OCI-LY7 (cell line): ENCODE measurements around the gene PCNX3. TPM values are rescaled to one million over a fixed set of nuclear protein-coding genes. Genes with fewer than 3 reads are reported as not detected.

Experiments
- BruUV-seq: library from RNA; stranded (reverse); fragments of 400-500 nt; replicated peaks from 2 replicates; lab custom pipeline; 2021; lab: Mats Ljungman, UMichigan
- CTCF ChIA-PET: fragments of 300-600 bp; sonication (Branson Sonifier 250); formaldehyde crosslinking; loops from one replicate; lab custom pipeline; 2022; ENCODE audit warnings: antibody characterized with exemption; ENCODE audit not compliant: unreplicated experiment; lab: Charles Lee
- POLR2A ChIA-PET: fragments of 300-600 bp; sonication (Branson Sonifier 250); formaldehyde crosslinking; loops from one replicate; lab custom pipeline; 2022; ENCODE audit warnings: antibody characterized with exemption; lab: Charles Lee
- DNase-seq: peaks from one replicate; pipeline ENCODE4 v3.0.0-alpha.2; 2015; ENCODE audit warnings: low spot score
- H2AFZ ChIP-seq: fragments of 200-600 bp; sonication (generic), shearing (Covaris generic); 2 replicates; pipeline ENCODE4 v1.6.1; 2014; ENCODE audit warnings: mild to moderate bottlenecking, antibody characterized with exemption, low read length, moderate library complexity
- H3K27ac ChIP-seq: fragments of 200-600 bp; sonication (generic); 2 replicates; pipeline ENCODE4 v1.5.1; 2014; ENCODE audit warnings: mixed run types, low read depth, mild to moderate bottlenecking, moderate library complexity, low read length, inconsistent platforms; ENCODE audit not compliant: poor library complexity, severe bottlenecking
- H3K36me3 ChIP-seq: fragments of 200-600 bp; sonication (generic); 2 replicates; pipeline ENCODE4 v1.6.1; 2014; ENCODE audit warnings: mild to moderate bottlenecking, antibody characterized with exemption, low read length, moderate library complexity, mixed read lengths; ENCODE audit not compliant: insufficient read depth
- H3K4me1 ChIP-seq: fragments of 200-600 bp; sonication (generic); 2 replicates; pipeline ENCODE4 v1.5.1; 2014; ENCODE audit warnings: mild to moderate bottlenecking, low read length; ENCODE audit not compliant: insufficient read depth, poor library complexity, severe bottlenecking
- H3K4me2 ChIP-seq: fragments of 200-600 bp; sonication (generic); 2 replicates; pipeline ENCODE4 v1.6.1; 2014; ENCODE audit warnings: mild to moderate bottlenecking, low read length
- H3K4me3 ChIP-seq: fragments of 200-600 bp; sonication (generic); 2 replicates; pipeline ENCODE4 v1.5.1; 2014; ENCODE audit warnings: mild to moderate bottlenecking, low read depth, low read length; ENCODE audit not compliant: poor library complexity, severe bottlenecking
- H3K79me2 ChIP-seq: fragments of 200-600 bp; sonication (generic); 2 replicates; pipeline ENCODE4 v1.6.1; 2016; ENCODE audit warnings: low read depth, mild to moderate bottlenecking, low read length, moderate library complexity, mixed read lengths; ENCODE audit not compliant: insufficient read depth
- H3K9me2 ChIP-seq: fragments of 200-600 bp; sonication (generic); 2 replicates; pipeline ENCODE4 v1.6.1; 2016; ENCODE audit warnings: mild to moderate bottlenecking, low read length, mixed read lengths; ENCODE audit not compliant: insufficient read depth
- H3K9me3 ChIP-seq: fragments of 200-600 bp; sonication (generic); 2 replicates; pipeline ENCODE4 v1.6.1; 2014; ENCODE audit warnings: mild to moderate bottlenecking, mixed run types, low read length, mixed read lengths
- H4K20me1 ChIP-seq: fragments of 200-600 bp; sonication (generic); 2 replicates; pipeline ENCODE4 v1.6.1; 2014; ENCODE audit warnings: mild to moderate bottlenecking, antibody characterized with exemption, low read length, moderate library complexity, mixed read lengths; ENCODE audit not compliant: insufficient read depth
- EZH2phosphoT487 ChIP-seq: fragments of 200-600 bp; sonication (generic); IDR thresholded peaks from 2 replicates; pipeline ENCODE4 v1.6.1; 2018; ENCODE audit warnings: low read depth, borderline replicate concordance, mild to moderate bottlenecking, mixed run types, antibody characterized with exemption, low read length, moderate library complexity, mixed read lengths
- intact Hi-C: fragments of 100-400 bp; cut with micrococcal nuclease; formaldehyde crosslinking; loops from one replicate; pipeline ENCODE4 v1.10.0; 2022; ENCODE audit not compliant: unreplicated experiment
- total RNA-seq, 2 experiments: library from RNA; depleted of rRNA in 1 of 2; stranded (reverse); fragments of >200 nt in 1 of 2; shearing (Covaris generic) in 1 of 2; gene quantifications; 2 replicates each; pipeline ENCODE4 v1.2.3, GENCODE V29; 2014 to 2022
- TF ChIP-seq, protein P1 (sequence below): fragments of 200-600 bp; sonication (generic); conservative IDR thresholded peaks from 2 replicates; pipeline ENCODE4 v1.5.1; 2014; ENCODE audit warnings: mild to moderate bottlenecking, antibody characterized with exemption, low read length, moderate library complexity, mixed read lengths

PCNX3 gene
- total RNA-seq, 2 experiments from 2014 or later: 36.2 to 66.7 TPM

DNA sequence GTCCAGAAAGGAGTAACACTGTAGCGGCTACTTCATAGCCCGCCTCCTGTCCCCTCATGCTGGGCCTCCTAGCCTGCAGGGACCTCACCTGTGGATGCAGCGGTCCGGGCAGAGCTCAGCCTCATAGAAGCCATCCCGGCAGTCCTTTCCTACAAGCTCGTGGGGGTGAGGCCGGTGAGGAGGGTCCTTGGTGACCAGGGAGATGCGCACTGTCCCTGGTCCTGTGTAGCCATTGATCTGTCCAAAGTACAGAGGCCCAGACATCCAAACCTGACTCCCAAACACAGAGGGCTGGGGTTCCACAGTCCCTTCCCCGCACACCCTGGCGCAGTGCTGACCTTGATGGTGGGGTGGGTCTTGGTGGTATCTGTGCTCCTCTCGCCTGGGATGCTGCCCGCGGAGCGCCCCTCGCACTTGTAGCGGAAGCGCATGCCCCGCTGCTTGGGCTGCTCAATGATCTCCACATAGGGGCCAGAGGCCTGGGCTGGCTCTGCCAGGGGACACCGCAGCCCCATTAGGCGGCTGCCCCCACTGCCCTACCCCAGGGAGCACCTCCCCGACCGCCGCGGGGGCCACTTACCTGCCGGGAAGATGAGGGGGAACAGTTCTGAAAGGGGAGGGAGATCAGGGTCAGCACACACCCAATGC is 46.1 kb downstream of the PCNX3 start:
- ChIA-PET POLR2A (no interaction called here), CTCF (no interaction called here)
- H3K4me3 ChIP-seq: peak overlapping the region; percentile 100
- peak; percentile 27 for DNase-seq
- H3K4me1 ChIP-seq: peaks cover 15% of the 10 kb centered on the region
- TF ChIP-seq, protein P1, sequence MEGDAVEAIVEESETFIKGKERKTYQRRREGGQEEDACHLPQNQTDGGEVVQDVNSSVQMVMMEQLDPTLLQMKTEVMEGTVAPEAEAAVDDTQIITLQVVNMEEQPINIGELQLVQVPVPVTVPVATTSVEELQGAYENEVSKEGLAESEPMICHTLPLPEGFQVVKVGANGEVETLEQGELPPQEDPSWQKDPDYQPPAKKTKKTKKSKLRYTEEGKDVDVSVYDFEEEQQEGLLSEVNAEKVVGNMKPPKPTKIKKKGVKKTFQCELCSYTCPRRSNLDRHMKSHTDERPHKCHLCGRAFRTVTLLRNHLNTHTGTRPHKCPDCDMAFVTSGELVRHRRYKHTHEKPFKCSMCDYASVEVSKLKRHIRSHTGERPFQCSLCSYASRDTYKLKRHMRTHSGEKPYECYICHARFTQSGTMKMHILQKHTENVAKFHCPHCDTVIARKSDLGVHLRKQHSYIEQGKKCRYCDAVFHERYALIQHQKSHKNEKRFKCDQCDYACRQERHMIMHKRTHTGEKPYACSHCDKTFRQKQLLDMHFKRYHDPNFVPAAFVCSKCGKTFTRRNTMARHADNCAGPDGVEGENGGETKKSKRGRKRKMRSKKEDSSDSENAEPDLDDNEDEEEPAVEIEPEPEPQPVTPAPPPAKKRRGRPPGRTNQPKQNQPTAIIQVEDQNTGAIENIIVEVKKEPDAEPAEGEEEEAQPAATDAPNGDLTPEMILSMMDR: no peak
- TF ChIP-seq EZH2phosphoT487: no peak
- H3K36me3 ChIP-seq: peaks cover 48% of the 10 kb centered on the region
- no TSS peak for BruUV-seq
- no peaks in the 10 kb centered on the region for H3K9me2 ChIP-seq
- H4K20me1 ChIP-seq: peaks cover 11% of the 10 kb centered on the region; the same call in 1 of the 2 replicates
- H3K4me2 ChIP-seq: peak overlapping the region; percentile 99
- peak overlapping the region; percentile 42 for H3K27ac ChIP-seq
- H3K79me2 ChIP-seq: peaks cover 19% of the 10 kb centered on the region
- no peak overlapping the region for H2AFZ ChIP-seq
- intact Hi-C loops: loop anchor here (1.0 to 5.0 kb wide), 2 partner anchors 35 to 89 kb away; partner anchors contain the start of genes FAM89B and ZNRD2
- no peaks in the 10 kb centered on the region for H3K9me3 ChIP-seq

DNA sequence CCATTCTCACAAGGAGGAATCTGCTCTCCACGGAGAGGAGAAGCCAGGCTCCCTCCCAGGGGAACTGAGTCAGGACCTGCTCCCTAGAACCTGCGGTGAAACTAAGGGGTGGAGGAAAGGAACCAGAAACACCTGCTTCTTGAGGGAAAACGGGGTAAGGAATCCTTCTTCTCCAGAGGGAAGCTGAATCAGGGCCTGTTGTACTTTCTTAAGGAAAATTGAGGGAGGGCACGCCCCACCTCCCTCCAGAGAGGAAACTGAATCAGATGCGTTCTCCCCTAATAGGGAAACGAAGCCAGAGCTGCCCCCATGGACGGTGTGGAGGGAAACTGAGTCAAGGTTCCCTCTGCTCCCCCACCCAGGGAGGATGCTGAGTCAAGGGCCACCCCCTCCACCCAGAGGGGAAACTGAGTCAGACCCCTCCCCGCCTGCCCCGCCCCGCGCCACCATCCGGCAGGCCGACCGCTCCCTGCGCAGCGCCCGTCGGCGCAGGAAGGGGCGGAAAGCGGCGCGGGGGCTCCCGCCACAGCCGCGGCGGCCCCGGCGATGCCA is 46.7 kb downstream of the PCNX3 start:
- intact Hi-C loops: loop anchor here (1.0 to 5.0 kb wide), 2 partner anchors 36 to 90 kb away; partner anchors contain the start of genes FAM89B and ZNRD2
- Histone ChIP-seq H3K4me2 (peak overlapping the region; percentile 99), H3K79me2 (peaks cover 19% of the 10 kb centered on the region), H3K4me1 (peaks cover 15% of the 10 kb centered on the region), H3K4me3 (peak overlapping the region; percentile 100), H2AFZ (peak overlapping the region; percentile 52; the same call in 1 of the 2 replicates), H3K9me3 (no peaks in the 10 kb centered on the region), H3K27ac (peak overlapping the region; percentile 42), H4K20me1 (peaks cover 11% of the 10 kb centered on the region; the same call in 1 of the 2 replicates), H3K36me3 (peaks cover 43% of the 10 kb centered on the region), H3K9me2 (no peaks in the 10 kb centered on the region)
- DNase-seq: no peak
- ChIA-PET CTCF (no interaction called here), POLR2A (interaction anchor here (1.3 to 1.6 kb wide), 2 partner anchors 23 to 49 kb away, joined by 4 to 7 read pairs; no protein-coding TSS in a partner anchor)
- TSS peak; percentile 75 for BruUV-seq
- no peak for TF ChIP-seq EZH2phosphoT487
- TF ChIP-seq, protein P1: no peak
